K562 (cell line): ENCODE results near the gene PLIN5. TPM values are rescaled to one million over a fixed set of nuclear protein-coding genes. Genes with fewer than 3 reads are reported as not detected.

Experiments used
- ATF1 ChIP-seq, 2 experiments: fragments of 450-650 bp in 1 of 2; IDR thresholded peaks; 2 replicates each; pipeline ENCODE4 v1.6.1; 2016; ENCODE audit warnings: missing compliant biosample characterization in 1 of 2, missing genetic modification characterization in 1 of 2
- BACH1 ChIP-seq: fragments of 200-800 bp; sonication (Bioruptor generic); IDR thresholded peaks from 2 replicates; pipeline ENCODE4 v1.6.1; 2016; ENCODE audit warnings: missing genetic modification characterization, missing compliant biosample characterization
- CBX8 ChIP-seq: fragments of 200-600 bp; sonication (generic); IDR thresholded peaks from 2 replicates; pipeline ENCODE4 v1.6.1; 2012; ENCODE audit warnings: borderline replicate concordance, mixed run types, low read depth, mild to moderate bottlenecking, moderate library complexity, mixed read lengths, low read length, control low read depth, inconsistent platforms; ENCODE audit not compliant: poor library complexity, severe bottlenecking; ENCODE audit errors: extremely low read depth
- CHCHD3 ChIP-seq: fragments of 250-450 bp; sonication (Bioruptor Pico); IDR thresholded peaks from 2 replicates; pipeline ENCODE4 v2.1.2; 2022; ENCODE audit warnings: mild to moderate bottlenecking
- CREBBP ChIP-seq: IDR thresholded peaks from one replicate; pipeline ENCODE4 v1.6.1; 2012; ENCODE audit warnings: low read depth, mild to moderate bottlenecking, control low read depth, inconsistent platforms, low read length
- E2F4 ChIP-seq: sonication (generic); formaldehyde crosslinking; IDR thresholded peaks from 2 replicates; pipeline ENCODE4 v1.8.0; 2022; ENCODE audit warnings: mild to moderate bottlenecking, low read depth, missing genetic modification reagents
- E4F1 ChIP-seq: fragments of 250-450 bp; sonication (Bioruptor Pico); IDR thresholded peaks from 2 replicates; pipeline ENCODE4 v1.5.0; 2021; ENCODE audit warnings: mild to moderate bottlenecking, borderline replicate concordance
- ESRRA ChIP-seq: fragments of 450-650 bp; IDR thresholded peaks from 2 replicates; pipeline ENCODE4 v1.6.1; 2014; ENCODE audit warnings: low read depth, mild to moderate bottlenecking, moderate library complexity, borderline replicate concordance
- FOXM1 ChIP-seq, 2 experiments: fragments of 450-650 bp in 1 of 2; sonication (generic) in 1 of 2; formaldehyde crosslinking in 1 of 2; IDR thresholded peaks; 2 replicates each; pipeline versions ENCODE4 v1.6.1 to v1.9.0; 2017 to 2022; ENCODE audit warnings: low read depth in 2 of 2, mild to moderate bottlenecking in 2 of 2, missing genetic modification reagents in 1 of 2, moderate library complexity in 1 of 2
- GABPA ChIP-seq: fragments of 200-800 bp; sonication (Bioruptor generic); conservative IDR thresholded peaks from 2 replicates; pipeline ENCODE4 v1.6.1; 2016; ENCODE audit warnings: low read depth, missing genetic modification characterization, missing compliant biosample characterization
- HDAC6 ChIP-seq: IDR thresholded peaks from 2 replicates; pipeline ENCODE4 v1.6.1; 2012; ENCODE audit warnings: low read depth, mild to moderate bottlenecking, control low read depth, inconsistent platforms, low read length, moderate library complexity
- HSF4 ChIP-seq: fragments of 250-450 bp; sonication (Bioruptor Pico); IDR thresholded peaks from 2 replicates; pipeline ENCODE4 v2.1.2; 2022; ENCODE audit warnings: mild to moderate bottlenecking, moderate library complexity, borderline replicate concordance
- MEF2A ChIP-seq: IDR thresholded peaks from 2 replicates; pipeline ENCODE4 v1.6.1; 2011; ENCODE audit warnings: low read depth, mild to moderate bottlenecking, low read length, moderate library complexity; ENCODE audit not compliant: control insufficient read depth
- NRF1 ChIP-seq, 2 experiments: fragments of 450-650 bp; IDR thresholded peaks in 1 of 2; conservative IDR thresholded peaks in 1 of 2; 2 replicates each; pipeline ENCODE4 v1.6.1; 2014; ENCODE audit warnings: mild to moderate bottlenecking in 2 of 2
- POLR2G ChIP-seq: fragments of 200-400 bp; formaldehyde crosslinking; IDR thresholded peaks from 2 replicates; pipeline ENCODE4 v1.6.1; 2017; ENCODE audit warnings: low read depth, mild to moderate bottlenecking, antibody characterized with exemption, low read length, moderate library complexity
- RHOXF2B ChIP-seq: fragments of 250-450 bp; sonication (Bioruptor Pico); conservative IDR thresholded peaks from 2 replicates; pipeline ENCODE4 v1.5.1; 2021
- SAP30 ChIP-seq: fragments of 200-600 bp; sonication (generic); IDR thresholded peaks from 2 replicates; pipeline ENCODE4 v1.6.1; 2012; ENCODE audit warnings: borderline replicate concordance, low read depth, mild to moderate bottlenecking, moderate library complexity, low read length, control low read depth, inconsistent platforms; ENCODE audit not compliant: insufficient read depth, poor library complexity, severe bottlenecking
- SIRT6 ChIP-seq: IDR thresholded peaks from one replicate; pipeline ENCODE4 v1.6.1; 2012; ENCODE audit warnings: low read depth, mild to moderate bottlenecking, control low read depth, inconsistent platforms, low read length, moderate library complexity
- SLC30A9 ChIP-seq: fragments of 250-450 bp; sonication (Bioruptor Pico); IDR thresholded peaks from 2 replicates; pipeline ENCODE4 v1.8.0; 2022; ENCODE audit warnings: mild to moderate bottlenecking, moderate library complexity
- SP2 ChIP-seq: IDR thresholded peaks from 2 replicates; pipeline ENCODE4 v1.6.1; 2011; ENCODE audit warnings: mild to moderate bottlenecking, low read depth, low read length, moderate library complexity; ENCODE audit not compliant: poor library complexity, severe bottlenecking; ENCODE audit errors: extremely low read depth
- WHSC1 ChIP-seq: IDR thresholded peaks from one replicate; pipeline ENCODE4 v1.6.1; 2012; ENCODE audit warnings: low read length, control low read depth, inconsistent platforms
- YY1 ChIP-seq, 3 experiments: IDR thresholded peaks; 2 replicates each; pipeline ENCODE4 v1.6.1; 2011; ENCODE audit warnings: low read length in 2 of 3, mild to moderate bottlenecking in 2 of 3, moderate library complexity in 2 of 3, borderline replicate concordance in 1 of 3, control low read depth in 1 of 3, low read depth in 1 of 3; ENCODE audit not compliant: insufficient read depth in 3 of 3, insufficient replicate concordance in 2 of 3, control insufficient read depth in 1 of 3, insufficient read length in 1 of 3; ENCODE audit errors: extremely low read depth in 1 of 3
- polyA plus RNA-seq, 8 experiments: library from polyadenylated mRNA; depleted of rRNA in 4 of 8; stranded (reverse) in 5 of 8; unstranded in 3 of 8; fragments of >200 nt; fragmentation: Nextera tagmentation in 2 of 8; fragmentation: Illumina TruSeq in 1 of 8; extraction: Ambion mirVana in 2 of 8; extraction: Trizol in 1 of 8; gene quantifications; 2 replicates each; pipeline versions ENCODE4 v1.2.1 to v1.2.3, GENCODE V29; 2011 to 2014; ENCODE audit warnings: inconsistent platforms in 1 of 8, missing spikeins in 1 of 8
- total RNA-seq, 7 experiments: library from RNA; depleted of rRNA in 6 of 7; stranded (reverse); fragments of >200 nt in 6 of 7; fragmentation: Illumina TruSeq in 2 of 7; extraction: Trizol in 2 of 7; gene quantifications; 2 replicates each; pipeline versions ENCODE4 v1.2.1 to v1.2.3, GENCODE V29; 2011 to 2021; ENCODE audit warnings: low replicate concordance in 1 of 7

PLIN5 gene
- total and polyA plus RNA-seq, 9 of the 15 experiments (the other 6 are each of a cell fraction or from before 2014, with no cell fraction given), result 0.04 to 1.3 (median 0.50) TPM

- TF ChIP-seq YY1 (IDR thresholded peaks at IDR 0.05; ENCODE audit: borderline replicate concordance in 1 of 3, control insufficient read depth in 1 of 3, extremely low read depth in 1 of 3, insufficient read depth in 3 of 3, insufficient read length in 1 of 3, insufficient replicate concordance in 2 of 3, low read depth in 1 of 3, low read length in 2 of 3) (no peak), ATF1 (CRISPR knock-in tag; IDR thresholded peaks at IDR 0.05) (no peak), ATF1 (tag; IDR thresholded peaks at IDR 0.05) (peak; percentile 70), NRF1 (conservative IDR thresholded peaks at IDR 0.05 in 1 of 2, IDR thresholded peaks at IDR 0.05 in 1 of 2) (peak; percentile 49 to 66; a peak in 3 of 4 replicates), ESRRA (peak; percentile 95), CBX8 (no peak), SAP30 (peak; percentile 38), SIRT6 (no peak), SP2 (no peak), POLR2G (peak; percentile 64), BACH1 (tag) (no peak), GABPA (tag) (no peak), MEF2A (no peak), E4F1 (no peak), RHOXF2B (no peak), HDAC6 (no peak), E2F4 (CRISPR knock-in tag) (no peak), HSF4 (CRISPR knock-in tag) (no peak), CREBBP (no peak), FOXM1 (IDR thresholded peaks at IDR 0.05; ENCODE audit: low read depth) (peak; percentile 33; the same call in 1 of the 2 replicates), FOXM1 (CRISPR knock-in tag; IDR thresholded peaks at IDR 0.05; ENCODE audit: low read depth) (no peak), CHCHD3 (CRISPR knock-in tag) (no peak), WHSC1 (no peak), SLC30A9 (no peak)
These were observed 20.9 kb upstream of the PLIN5 start (continued) for GRCh38 chr19:4555657-4556561.
